Nephron progenitor cell (in vitro differentiated cells): Measurements from ENCODE around the gene CFAP77.

Source experiments
- DNase-seq: peaks from one replicate; pipeline ENCODE4 v3.0.0; 2021
- H3K27ac Mint-ChIP-seq: 2 replicates; pipeline ENCODE4 v1.8.0; 2021; ENCODE audit warnings: mild to moderate bottlenecking, moderate library complexity, mixed read lengths
- H3K27me3 Mint-ChIP-seq: 2 replicates; pipeline ENCODE4 v1.8.0; 2021; ENCODE audit warnings: mild to moderate bottlenecking, low read depth, mixed read lengths; ENCODE audit not compliant: poor library complexity
- H3K36me3 Mint-ChIP-seq: 2 replicates; pipeline ENCODE4 v1.8.0; 2021; ENCODE audit warnings: low read depth, mixed read lengths
- H3K4me1 Mint-ChIP-seq: 2 replicates; pipeline ENCODE4 v1.8.0; 2021; ENCODE audit warnings: mixed read lengths
- H3K4me3 Mint-ChIP-seq: 2 replicates; pipeline ENCODE4 v1.8.0; 2021; ENCODE audit warnings: mild to moderate bottlenecking, moderate library complexity, mixed read lengths
- H3K9me3 Mint-ChIP-seq: 2 replicates; pipeline ENCODE4 v1.8.0; 2021; ENCODE audit warnings: mild to moderate bottlenecking, moderate library complexity, mixed read lengths
- TF ChIP-seq, protein P1 (sequence below): fragments of 200-600 bp; sonication (generic); IDR thresholded peaks from 2 replicates; pipeline ENCODE4 v1.5.0; 2021; ENCODE audit warnings: antibody characterized with exemption

CFAP77 gene

GRCh38 chr9:132506977-132507669, 97.1 kb downstream of the CFAP77 start:
- no peak for DNase-seq

GRCh38 chr9:132507670-132508469, 97.9 kb downstream of the CFAP77 start:
- TF ChIP-seq, protein P1, sequence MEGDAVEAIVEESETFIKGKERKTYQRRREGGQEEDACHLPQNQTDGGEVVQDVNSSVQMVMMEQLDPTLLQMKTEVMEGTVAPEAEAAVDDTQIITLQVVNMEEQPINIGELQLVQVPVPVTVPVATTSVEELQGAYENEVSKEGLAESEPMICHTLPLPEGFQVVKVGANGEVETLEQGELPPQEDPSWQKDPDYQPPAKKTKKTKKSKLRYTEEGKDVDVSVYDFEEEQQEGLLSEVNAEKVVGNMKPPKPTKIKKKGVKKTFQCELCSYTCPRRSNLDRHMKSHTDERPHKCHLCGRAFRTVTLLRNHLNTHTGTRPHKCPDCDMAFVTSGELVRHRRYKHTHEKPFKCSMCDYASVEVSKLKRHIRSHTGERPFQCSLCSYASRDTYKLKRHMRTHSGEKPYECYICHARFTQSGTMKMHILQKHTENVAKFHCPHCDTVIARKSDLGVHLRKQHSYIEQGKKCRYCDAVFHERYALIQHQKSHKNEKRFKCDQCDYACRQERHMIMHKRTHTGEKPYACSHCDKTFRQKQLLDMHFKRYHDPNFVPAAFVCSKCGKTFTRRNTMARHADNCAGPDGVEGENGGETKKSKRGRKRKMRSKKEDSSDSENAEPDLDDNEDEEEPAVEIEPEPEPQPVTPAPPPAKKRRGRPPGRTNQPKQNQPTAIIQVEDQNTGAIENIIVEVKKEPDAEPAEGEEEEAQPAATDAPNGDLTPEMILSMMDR = peak; percentile 67
- Mint-ChIP-seq H3K27ac (no peak overlapping the region), H3K9me3 (no peaks in the 10 kb centered on the region), H3K36me3 (no peaks in the 10 kb centered on the region), H3K4me3 (no peak overlapping the region), H3K27me3 (peaks cover 69% of the 10 kb centered on the region), H3K4me1 (peaks cover 38% of the 10 kb centered on the region)
- DNase-seq = peak; percentile 85

More at GRCh38 chr9:132506977-132507669, 97.1 kb downstream of the CFAP77 start:
- TF ChIP-seq, protein P1 = no peak
- Mint-ChIP-seq H3K4me3 (no peak overlapping the region), H3K4me1 (peaks cover 43% of the 10 kb centered on the region), H3K27me3 (peaks cover 68% of the 10 kb centered on the region), H3K36me3 (no peaks in the 10 kb centered on the region), H3K27ac (no peak overlapping the region), H3K9me3 (no peaks in the 10 kb centered on the region)

- H3K4me3 Mint-ChIP-seq = no peak overlapping the region
- peak; percentile 61 for DNase-seq
- H3K27ac Mint-ChIP-seq = peak overlapping the region; percentile 91
- TF ChIP-seq, protein P1 = no peak
- peaks cover 44% of the 10 kb centered on the region for H3K4me1 Mint-ChIP-seq
- H3K9me3 Mint-ChIP-seq = no peaks in the 10 kb centered on the region
- H3K36me3 Mint-ChIP-seq = no peaks in the 10 kb centered on the region
- peaks cover 67% of the 10 kb centered on the region for H3K27me3 Mint-ChIP-seq
Measured at GRCh38 chr9:132509928-132510874, 100.2 kb downstream of the CFAP77 start.

- H3K4me3 Mint-ChIP-seq = no peak overlapping the region
- peaks cover 39% of the 10 kb centered on the region for H3K4me1 Mint-ChIP-seq
- TF ChIP-seq, protein P1 = no peak
- no peaks in the 10 kb centered on the region for H3K36me3 Mint-ChIP-seq
- H3K27ac Mint-ChIP-seq = no peak overlapping the region
- H3K9me3 Mint-ChIP-seq = no peaks in the 10 kb centered on the region
- no peak for DNase-seq
- H3K27me3 Mint-ChIP-seq = peaks cover 66% of the 10 kb centered on the region
Measured at GRCh38 chr9:132511191-132511999, 101.4 kb downstream of the CFAP77 start.

GRCh38 chr9:132513416-132513815, 103.4 kb downstream of the CFAP77 start:
- Mint-ChIP-seq H3K27ac (no peak overlapping the region), H3K4me1 (peaks cover 33% of the 10 kb centered on the region), H3K4me3 (no peak overlapping the region), H3K27me3 (peaks cover 76% of the 10 kb centered on the region), H3K9me3 (no peaks in the 10 kb centered on the region), H3K36me3 (no peaks in the 10 kb centered on the region)
- TF ChIP-seq, protein P1 = no peak
- no peak for DNase-seq
